GM12875 (cell line): ENCODE measurements around the gene GGA2.
"Not testable (repeated sequence)": the region's sequence is repeated elsewhere in the genome, so short reads cannot be mapped to it uniquely, and the experiment has no call there.

Experiments used
- H3K4me3 ChIP-seq: one replicate; pipeline ENCODE4 v1.5.1; 2011; ENCODE audit warnings: low read depth, low read length, control low read depth
- CTCF ChIP-seq: IDR thresholded peaks from 2 replicates; pipeline ENCODE4 v1.5.1; 2011; ENCODE audit warnings: low read depth, mild to moderate bottlenecking, control low read depth, inconsistent platforms, low read length, moderate library complexity, borderline replicate concordance; ENCODE audit not compliant: insufficient read depth

Gene GGA2

GRCh38 chr16:23514381-23515152 is 4.3 kb upstream of the GGA2 start:
- H3K4me3 ChIP-seq: no peak overlapping the region
- no peak for TF ChIP-seq CTCF

- no peak overlapping the region for H3K4me3 ChIP-seq
- no peak for TF ChIP-seq CTCF
These were observed 1.9 kb upstream of the GGA2 start for GRCh38 chr16:23512168-23512695.

GRCh38 chr16:23511731-23512130 is 1.4 kb upstream of the GGA2 start:
- no peak for TF ChIP-seq CTCF
- H3K4me3 ChIP-seq: no peak overlapping the region

- H3K4me3 ChIP-seq: not testable (repeated sequence)
These were observed 599 bp upstream of the GGA2 start for GRCh38 chr16:23510915-23511270.

- no peak for TF ChIP-seq CTCF
- H3K4me3 ChIP-seq: peak overlapping the region; percentile 55
These were observed 521 bp downstream of the GGA2 start for GRCh38 chr16:23509782-23510163.

- peak overlapping the region; percentile 55 for H3K4me3 ChIP-seq
- no peak for TF ChIP-seq CTCF
These were observed 896 bp downstream of the GGA2 start for GRCh38 chr16:23509441-23509754.

- no peak for TF ChIP-seq CTCF
- H3K4me3 ChIP-seq: peak overlapping the region; percentile 55
These were observed 1.5 kb downstream of the GGA2 start for GRCh38 chr16:23508589-23509440.
